ENCODE data around the gene KIR2DL3. TPM values are rescaled to one million over a fixed set of nuclear protein-coding genes. Genes with fewer than 3 reads are reported as not detected.
"Not testable (repeated sequence)": the region's sequence is repeated elsewhere in the genome, so short reads cannot be mapped to it uniquely, and the experiment has no call there.

KIR2DL3 gene
- total RNA-seq, 1 donor = 0.84 TPM

- H3K4me1 ChIP-seq (ENCODE audit: insufficient read depth, low read length); H3K27me3 ChIP-seq (ENCODE audit: insufficient read depth, low read length); H3K4me3 ChIP-seq (ENCODE audit: low read length); H3K9me3 ChIP-seq (ENCODE audit: low read depth, low read length): not testable (repeated sequence)
Observed at GRCh38 chr19:54770511-54770910, 32.2 kb downstream of the KIR2DL3 start.

GRCh38 chr19:54771018-54771960 lies 33.0 kb downstream of the KIR2DL3 start:
- H3K27me3 ChIP-seq (ENCODE audit: insufficient read depth, low read length); H3K4me1 ChIP-seq (ENCODE audit: insufficient read depth, low read length); H3K9me3 ChIP-seq (ENCODE audit: low read depth, low read length); H3K4me3 ChIP-seq (ENCODE audit: low read length): not testable (repeated sequence)

- not testable (repeated sequence) for H3K4me3 ChIP-seq (ENCODE audit: low read length); H3K4me1 ChIP-seq (ENCODE audit: insufficient read depth, low read length); H3K27me3 ChIP-seq (ENCODE audit: insufficient read depth, low read length); H3K9me3 ChIP-seq (ENCODE audit: low read depth, low read length)
Observed at GRCh38 chr19:54772666-54773065, 34.4 kb downstream of the KIR2DL3 start.

GRCh38 chr19:54775095-54775815 lies 36.9 kb downstream of the KIR2DL3 start:
- not testable (repeated sequence) for H3K4me3 ChIP-seq (ENCODE audit: low read length); H3K9me3 ChIP-seq (ENCODE audit: low read depth, low read length); H3K27me3 ChIP-seq (ENCODE audit: insufficient read depth, low read length); H3K4me1 ChIP-seq (ENCODE audit: insufficient read depth, low read length)

- H3K4me1 ChIP-seq (ENCODE audit: insufficient read depth, low read length); H3K27me3 ChIP-seq (ENCODE audit: insufficient read depth, low read length); H3K9me3 ChIP-seq (ENCODE audit: low read depth, low read length); H3K4me3 ChIP-seq (ENCODE audit: low read length): not testable (repeated sequence)
Observed at GRCh38 chr19:54775830-54776229, 37.5 kb downstream of the KIR2DL3 start.

GRCh38 chr19:54777851-54778250 lies 39.5 kb downstream of the KIR2DL3 start:
- not testable (repeated sequence) for H3K4me1 ChIP-seq (ENCODE audit: insufficient read depth, low read length); H3K4me3 ChIP-seq (ENCODE audit: low read length); H3K9me3 ChIP-seq (ENCODE audit: low read depth, low read length); H3K27me3 ChIP-seq (ENCODE audit: insufficient read depth, low read length)

GRCh38 chr19:54778896-54779295 lies 40.6 kb downstream of the KIR2DL3 start:
- H3K4me3 ChIP-seq (ENCODE audit: low read length); H3K27me3 ChIP-seq (ENCODE audit: insufficient read depth, low read length); H3K9me3 ChIP-seq (ENCODE audit: low read depth, low read length); H3K4me1 ChIP-seq (ENCODE audit: insufficient read depth, low read length): not testable (repeated sequence)

- not testable (repeated sequence) for H3K4me3 ChIP-seq (ENCODE audit: low read length); H3K9me3 ChIP-seq (ENCODE audit: low read depth, low read length); H3K27me3 ChIP-seq (ENCODE audit: insufficient read depth, low read length)
- peaks cover 11% of the 10 kb centered on the region for H3K4me1 ChIP-seq (ENCODE audit: insufficient read depth, low read length)
Observed at GRCh38 chr19:54782916-54783315, 44.6 kb downstream of the KIR2DL3 start.

- H3K4me1 ChIP-seq (ENCODE audit: insufficient read depth, low read length) = peaks cover 16% of the 10 kb centered on the region
- H3K9me3 ChIP-seq (ENCODE audit: low read depth, low read length); H3K4me3 ChIP-seq (ENCODE audit: low read length); H3K27me3 ChIP-seq (ENCODE audit: insufficient read depth, low read length): not testable (repeated sequence)
Observed at GRCh38 chr19:54786091-54786723, 47.9 kb downstream of the KIR2DL3 start.

GRCh38 chr19:54788154-54788553 lies 49.8 kb downstream of the KIR2DL3 start:
- H3K4me3 ChIP-seq (ENCODE audit: low read length); H3K9me3 ChIP-seq (ENCODE audit: low read depth, low read length); H3K27me3 ChIP-seq (ENCODE audit: insufficient read depth, low read length): not testable (repeated sequence)
- peaks cover 22% of the 10 kb centered on the region for H3K4me1 ChIP-seq (ENCODE audit: insufficient read depth, low read length)

- Histone ChIP-seq H3K9me3 (ENCODE audit: low read depth, low read length) (no peaks in the 10 kb centered on the region), H3K4me3 (ENCODE audit: low read length) (no peak overlapping the region), H3K27me3 (ENCODE audit: insufficient read depth, low read length) (no peaks in the 10 kb centered on the region), H3K4me1 (ENCODE audit: insufficient read depth, low read length) (peaks cover 27% of the 10 kb centered on the region)
Observed at GRCh38 chr19:54790711-54791110, 52.4 kb downstream of the KIR2DL3 start.

GRCh38 chr19:54791476-54791875 lies 53.2 kb downstream of the KIR2DL3 start:
- Histone ChIP-seq H3K27me3 (ENCODE audit: insufficient read depth, low read length) (no peaks in the 10 kb centered on the region), H3K4me1 (ENCODE audit: insufficient read depth, low read length) (peaks cover 34% of the 10 kb centered on the region), H3K9me3 (ENCODE audit: low read depth, low read length) (no peaks in the 10 kb centered on the region), H3K4me3 (ENCODE audit: low read length) (no peak overlapping the region)

- Histone ChIP-seq H3K4me3 (ENCODE audit: low read length) (peak overlapping the region; percentile 37), H3K27me3 (ENCODE audit: insufficient read depth, low read length) (peaks cover 1% of the 10 kb centered on the region), H3K9me3 (ENCODE audit: low read depth, low read length) (no peaks in the 10 kb centered on the region), H3K4me1 (ENCODE audit: insufficient read depth, low read length) (peaks cover 32% of the 10 kb centered on the region)
Observed at GRCh38 chr19:54792814-54793213, 54.5 kb downstream of the KIR2DL3 start.

- Histone ChIP-seq H3K27me3 (ENCODE audit: insufficient read depth, low read length) (peaks cover 4% of the 10 kb centered on the region), H3K4me1 (ENCODE audit: insufficient read depth, low read length) (peaks cover 26% of the 10 kb centered on the region), H3K9me3 (ENCODE audit: low read depth, low read length) (no peaks in the 10 kb centered on the region), H3K4me3 (ENCODE audit: low read length) (no peak overlapping the region)
Observed at GRCh38 chr19:54795758-54796157, 57.4 kb downstream of the KIR2DL3 start.

Measured in mononuclear cell (primary cell).